ENCODE measurements around the gene SIX5. TPM values are rescaled to one million over a fixed set of nuclear protein-coding genes. Genes with fewer than 3 reads are reported as not detected.

SIX5 gene
- total and polyA plus RNA-seq, 9 of the 15 experiments (the other 6 are each of a cell fraction or from before 2014, with no cell fraction given): 1.4 to 17.2 (median 7.4) TPM; not detected in 2

DNA sequence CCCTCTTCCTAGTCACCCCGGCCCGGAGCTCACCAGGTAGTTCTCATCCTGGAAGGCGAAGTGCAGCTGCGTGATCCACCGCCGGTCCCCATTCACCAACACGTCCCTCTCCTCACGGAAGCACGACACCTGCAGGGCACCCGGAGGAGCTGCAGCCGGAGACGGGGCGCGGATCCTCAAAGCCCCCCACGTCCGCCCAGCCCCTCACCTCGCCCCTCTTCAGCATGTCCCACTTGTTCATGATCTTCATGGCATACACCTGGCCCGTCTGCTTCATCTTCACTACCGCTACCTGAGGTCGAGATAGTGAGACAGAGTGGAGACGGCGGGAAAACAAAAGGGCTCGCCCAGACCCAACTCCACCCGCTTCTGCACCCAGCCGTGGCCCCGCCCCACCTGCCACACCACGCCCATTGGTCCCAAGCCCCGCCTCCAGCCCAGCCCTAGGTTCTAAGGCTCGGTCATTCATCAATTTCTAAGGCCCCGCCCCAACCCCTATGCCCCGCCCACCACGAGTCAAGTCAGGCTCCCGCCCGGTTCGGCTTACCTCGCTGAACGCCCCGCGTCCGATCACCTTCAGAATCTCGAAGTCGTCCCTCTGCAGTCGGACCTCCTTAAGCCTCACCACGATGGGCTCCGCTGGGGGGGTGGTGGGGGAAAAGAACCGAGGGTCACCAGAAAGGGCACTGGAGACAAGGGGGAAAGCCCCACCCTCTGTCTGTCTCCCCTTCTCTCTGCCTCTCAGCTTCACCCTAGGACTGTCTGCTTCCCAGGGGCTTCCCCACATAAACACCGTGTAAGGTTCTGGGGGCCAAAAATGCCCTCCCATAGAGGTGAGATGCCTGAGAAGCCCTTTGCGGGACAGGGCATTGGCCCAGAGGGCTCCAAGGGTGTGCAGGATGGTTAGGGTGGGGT lies 10.4 kb upstream of the SIX5 start (continued):
- TF ChIP-seq, protein P1, sequence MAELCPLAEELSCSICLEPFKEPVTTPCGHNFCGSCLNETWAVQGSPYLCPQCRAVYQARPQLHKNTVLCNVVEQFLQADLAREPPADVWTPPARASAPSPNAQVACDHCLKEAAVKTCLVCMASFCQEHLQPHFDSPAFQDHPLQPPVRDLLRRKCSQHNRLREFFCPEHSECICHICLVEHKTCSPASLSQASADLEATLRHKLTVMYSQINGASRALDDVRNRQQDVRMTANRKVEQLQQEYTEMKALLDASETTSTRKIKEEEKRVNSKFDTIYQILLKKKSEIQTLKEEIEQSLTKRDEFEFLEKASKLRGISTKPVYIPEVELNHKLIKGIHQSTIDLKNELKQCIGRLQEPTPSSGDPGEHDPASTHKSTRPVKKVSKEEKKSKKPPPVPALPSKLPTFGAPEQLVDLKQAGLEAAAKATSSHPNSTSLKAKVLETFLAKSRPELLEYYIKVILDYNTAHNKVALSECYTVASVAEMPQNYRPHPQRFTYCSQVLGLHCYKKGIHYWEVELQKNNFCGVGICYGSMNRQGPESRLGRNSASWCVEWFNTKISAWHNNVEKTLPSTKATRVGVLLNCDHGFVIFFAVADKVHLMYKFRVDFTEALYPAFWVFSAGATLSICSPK (IDR thresholded peaks at IDR 0.05; ENCODE audit: borderline replicate concordance): no peak
- TF ChIP-seq EHMT2 (IDR thresholded peaks at IDR 0.05) (no peak), SRSF7 (optimal IDR thresholded peaks at IDR 0.05; ENCODE audit: low read depth, low read length) (no peak), SRF (CRISPR knock-in tag; IDR thresholded peaks at IDR 0.05) (no peak), FIP1L1 (IDR thresholded peaks at IDR 0.05; ENCODE audit: low read depth, low read length, poor library complexity, severe bottlenecking) (no peak), NFYB (IDR thresholded peaks at IDR 0.05; ENCODE audit: extremely low read depth, insufficient read length) (peak; percentile 25), ZNF140 (CRISPR knock-in tag; IDR thresholded peaks at IDR 0.05) (no peak), SMARCA5 (IDR thresholded peaks at IDR 0.05) (no peak), SRSF1 (IDR thresholded peaks at IDR 0.05; ENCODE audit: low read depth, low read length) (no peak), KHSRP (IDR thresholded peaks at IDR 0.05) (no peak), HNRNPL (IDR thresholded peaks at IDR 0.05; ENCODE audit: low read depth, low read length) (no peak), ESRRA (IDR thresholded peaks at IDR 0.05; ENCODE audit: borderline replicate concordance, low read depth) (no peak), MCM7 (IDR thresholded peaks at IDR 0.05) (no peak)
- TF ChIP-seq, protein P2, sequence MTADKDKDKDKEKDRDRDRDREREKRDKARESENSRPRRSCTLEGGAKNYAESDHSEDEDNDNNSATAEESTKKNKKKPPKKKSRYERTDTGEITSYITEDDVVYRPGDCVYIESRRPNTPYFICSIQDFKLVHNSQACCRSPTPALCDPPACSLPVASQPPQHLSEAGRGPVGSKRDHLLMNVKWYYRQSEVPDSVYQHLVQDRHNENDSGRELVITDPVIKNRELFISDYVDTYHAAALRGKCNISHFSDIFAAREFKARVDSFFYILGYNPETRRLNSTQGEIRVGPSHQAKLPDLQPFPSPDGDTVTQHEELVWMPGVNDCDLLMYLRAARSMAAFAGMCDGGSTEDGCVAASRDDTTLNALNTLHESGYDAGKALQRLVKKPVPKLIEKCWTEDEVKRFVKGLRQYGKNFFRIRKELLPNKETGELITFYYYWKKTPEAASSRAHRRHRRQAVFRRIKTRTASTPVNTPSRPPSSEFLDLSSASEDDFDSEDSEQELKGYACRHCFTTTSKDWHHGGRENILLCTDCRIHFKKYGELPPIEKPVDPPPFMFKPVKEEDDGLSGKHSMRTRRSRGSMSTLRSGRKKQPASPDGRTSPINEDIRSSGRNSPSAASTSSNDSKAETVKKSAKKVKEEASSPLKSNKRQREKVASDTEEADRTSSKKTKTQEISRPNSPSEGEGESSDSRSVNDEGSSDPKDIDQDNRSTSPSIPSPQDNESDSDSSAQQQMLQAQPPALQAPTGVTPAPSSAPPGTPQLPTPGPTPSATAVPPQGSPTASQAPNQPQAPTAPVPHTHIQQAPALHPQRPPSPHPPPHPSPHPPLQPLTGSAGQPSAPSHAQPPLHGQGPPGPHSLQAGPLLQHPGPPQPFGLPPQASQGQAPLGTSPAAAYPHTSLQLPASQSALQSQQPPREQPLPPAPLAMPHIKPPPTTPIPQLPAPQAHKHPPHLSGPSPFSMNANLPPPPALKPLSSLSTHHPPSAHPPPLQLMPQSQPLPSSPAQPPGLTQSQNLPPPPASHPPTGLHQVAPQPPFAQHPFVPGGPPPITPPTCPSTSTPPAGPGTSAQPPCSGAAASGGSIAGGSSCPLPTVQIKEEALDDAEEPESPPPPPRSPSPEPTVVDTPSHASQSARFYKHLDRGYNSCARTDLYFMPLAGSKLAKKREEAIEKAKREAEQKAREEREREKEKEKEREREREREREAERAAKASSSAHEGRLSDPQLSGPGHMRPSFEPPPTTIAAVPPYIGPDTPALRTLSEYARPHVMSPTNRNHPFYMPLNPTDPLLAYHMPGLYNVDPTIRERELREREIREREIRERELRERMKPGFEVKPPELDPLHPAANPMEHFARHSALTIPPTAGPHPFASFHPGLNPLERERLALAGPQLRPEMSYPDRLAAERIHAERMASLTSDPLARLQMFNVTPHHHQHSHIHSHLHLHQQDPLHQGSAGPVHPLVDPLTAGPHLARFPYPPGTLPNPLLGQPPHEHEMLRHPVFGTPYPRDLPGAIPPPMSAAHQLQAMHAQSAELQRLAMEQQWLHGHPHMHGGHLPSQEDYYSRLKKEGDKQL (CRISPR knock-in tag; IDR thresholded peaks at IDR 0.05; ENCODE audit: borderline replicate concordance): no peak
- TF ChIP-seq, protein P3, sequence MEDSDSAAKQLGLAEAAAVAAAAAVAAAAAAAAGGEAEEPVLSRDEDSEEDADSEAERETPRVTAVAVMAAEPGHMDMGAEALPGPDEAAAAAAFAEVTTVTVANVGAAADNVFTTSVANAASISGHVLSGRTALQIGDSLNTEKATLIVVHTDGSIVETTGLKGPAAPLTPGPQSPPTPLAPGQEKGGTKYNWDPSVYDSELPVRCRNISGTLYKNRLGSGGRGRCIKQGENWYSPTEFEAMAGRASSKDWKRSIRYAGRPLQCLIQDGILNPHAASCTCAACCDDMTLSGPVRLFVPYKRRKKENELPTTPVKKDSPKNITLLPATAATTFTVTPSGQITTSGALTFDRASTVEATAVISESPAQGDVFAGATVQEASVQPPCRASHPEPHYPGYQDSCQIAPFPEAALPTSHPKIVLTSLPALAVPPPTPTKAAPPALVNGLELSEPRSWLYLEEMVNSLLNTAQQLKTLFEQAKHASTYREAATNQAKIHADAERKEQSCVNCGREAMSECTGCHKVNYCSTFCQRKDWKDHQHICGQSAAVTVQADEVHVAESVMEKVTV (CRISPR knock-in tag; IDR thresholded peaks at IDR 0.05): peak; percentile 16; the same call in 1 of the 2 replicates
- TF ChIP-seq, protein P4, sequence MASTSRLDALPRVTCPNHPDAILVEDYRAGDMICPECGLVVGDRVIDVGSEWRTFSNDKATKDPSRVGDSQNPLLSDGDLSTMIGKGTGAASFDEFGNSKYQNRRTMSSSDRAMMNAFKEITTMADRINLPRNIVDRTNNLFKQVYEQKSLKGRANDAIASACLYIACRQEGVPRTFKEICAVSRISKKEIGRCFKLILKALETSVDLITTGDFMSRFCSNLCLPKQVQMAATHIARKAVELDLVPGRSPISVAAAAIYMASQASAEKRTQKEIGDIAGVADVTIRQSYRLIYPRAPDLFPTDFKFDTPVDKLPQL (IDR thresholded peaks at IDR 0.05; ENCODE audit: extremely low read depth, insufficient read length): no peak
